Measurements from ENCODE around the gene RRP7A.
"Not testable (repeated sequence)": the region's sequence is repeated elsewhere in the genome, so short reads cannot be mapped to it uniquely, and the experiment has no call there.

Gene RRP7A

DNA sequence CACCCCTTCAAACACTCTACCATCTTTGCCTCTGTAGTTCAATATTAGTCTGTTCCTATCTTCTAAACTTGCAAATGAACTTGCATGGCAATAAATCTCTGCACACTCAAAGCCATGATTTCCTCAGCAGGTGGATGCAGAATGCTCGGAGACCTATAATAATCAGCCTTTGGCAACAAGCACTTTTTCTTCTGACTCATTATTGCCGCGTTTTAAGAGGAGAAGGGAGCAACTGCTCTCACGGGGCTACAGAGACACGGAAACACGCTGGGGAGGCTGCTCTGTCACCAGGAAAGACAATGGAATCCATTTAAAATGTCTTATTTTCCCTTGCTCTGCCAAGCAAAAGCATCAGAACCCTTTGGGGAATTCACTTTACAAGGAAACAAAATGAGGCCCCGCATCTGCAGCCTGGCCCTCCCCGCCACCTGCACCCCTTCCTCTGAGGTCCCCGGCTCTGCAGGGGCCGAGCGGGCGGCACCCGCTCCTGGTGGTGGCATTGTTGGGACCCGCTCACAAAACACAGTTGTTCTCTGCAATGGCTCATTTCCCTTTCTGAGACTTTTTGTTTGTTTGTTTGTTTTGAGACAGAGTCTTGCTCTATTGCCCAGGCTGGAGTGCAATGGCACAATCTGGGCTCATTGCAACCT, 15.6 kb upstream of the RRP7A start:
- DNase-seq, result not testable (repeated sequence)

DNA sequence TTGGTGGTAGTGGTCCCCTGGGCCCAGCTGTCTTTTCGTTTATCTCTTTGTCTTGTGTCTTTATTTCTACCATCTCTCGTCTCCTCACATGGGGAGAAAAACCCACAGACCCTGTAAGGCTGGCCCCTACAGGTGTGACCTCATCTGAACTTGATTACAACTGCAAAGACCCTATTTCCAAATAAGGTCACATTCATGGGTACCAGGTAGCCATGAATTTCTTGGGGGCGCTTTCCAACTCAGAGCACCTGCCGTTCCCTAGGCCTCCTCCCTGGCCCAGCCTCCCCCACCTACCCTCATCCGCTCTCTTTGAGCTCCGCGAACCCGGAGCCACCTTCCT, 14.0 kb upstream of the RRP7A start:
- DNase-seq, result no peak

DNA sequence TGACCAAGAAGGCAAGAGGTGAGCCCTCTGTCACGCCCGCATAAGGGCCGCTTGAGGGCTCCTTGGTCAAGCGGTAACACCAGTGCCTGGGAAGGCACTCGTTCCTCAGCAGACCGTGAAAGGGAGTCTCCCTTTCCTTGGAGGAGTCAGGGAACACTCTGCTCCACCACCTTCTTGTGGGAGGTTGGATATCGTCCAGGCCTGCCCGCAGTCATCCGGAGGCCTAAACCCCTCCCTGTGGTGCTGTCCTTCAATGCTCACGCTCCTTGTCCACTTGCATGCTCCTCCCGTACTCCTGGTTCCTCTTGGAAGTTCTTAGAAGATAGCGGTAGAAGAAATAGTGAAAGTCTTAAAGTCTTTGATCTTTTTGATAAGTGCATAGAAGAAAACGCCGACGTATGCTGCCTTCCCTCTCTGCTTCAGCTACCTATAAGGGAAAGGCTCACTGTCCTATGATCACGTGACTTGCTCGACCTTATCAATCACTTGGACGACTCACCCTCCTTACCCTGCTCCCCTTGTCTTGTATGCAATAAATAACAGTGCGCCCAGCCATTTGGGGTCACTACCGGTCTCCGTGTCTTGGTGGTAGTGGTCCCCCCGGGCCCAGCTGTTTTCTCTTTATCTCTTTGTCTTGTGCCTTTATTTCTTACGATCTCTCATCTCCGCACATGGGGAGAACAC, 11.9 kb upstream of the RRP7A start:
- not testable (repeated sequence) for DNase-seq

DNA sequence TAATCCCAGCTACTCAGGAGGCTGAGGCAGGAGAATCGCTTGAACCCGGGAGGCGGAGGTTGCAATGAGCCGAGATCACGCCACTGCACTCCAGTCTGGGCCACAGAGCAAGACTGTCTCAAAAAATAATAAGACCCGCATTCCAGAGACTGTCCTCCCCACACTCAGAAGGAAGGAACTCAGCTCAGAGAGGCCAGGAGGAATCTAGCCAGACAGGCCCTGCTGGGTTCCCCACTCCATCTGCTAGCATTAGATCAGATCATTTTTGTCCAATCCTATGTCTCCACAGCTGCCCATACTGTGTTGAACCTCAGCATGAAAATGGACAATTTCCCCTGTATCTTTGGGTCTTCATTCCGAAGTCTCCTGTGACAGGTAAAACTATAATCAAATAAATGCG, 9.8 kb upstream of the RRP7A start:
- not testable (repeated sequence) for DNase-seq

DNA sequence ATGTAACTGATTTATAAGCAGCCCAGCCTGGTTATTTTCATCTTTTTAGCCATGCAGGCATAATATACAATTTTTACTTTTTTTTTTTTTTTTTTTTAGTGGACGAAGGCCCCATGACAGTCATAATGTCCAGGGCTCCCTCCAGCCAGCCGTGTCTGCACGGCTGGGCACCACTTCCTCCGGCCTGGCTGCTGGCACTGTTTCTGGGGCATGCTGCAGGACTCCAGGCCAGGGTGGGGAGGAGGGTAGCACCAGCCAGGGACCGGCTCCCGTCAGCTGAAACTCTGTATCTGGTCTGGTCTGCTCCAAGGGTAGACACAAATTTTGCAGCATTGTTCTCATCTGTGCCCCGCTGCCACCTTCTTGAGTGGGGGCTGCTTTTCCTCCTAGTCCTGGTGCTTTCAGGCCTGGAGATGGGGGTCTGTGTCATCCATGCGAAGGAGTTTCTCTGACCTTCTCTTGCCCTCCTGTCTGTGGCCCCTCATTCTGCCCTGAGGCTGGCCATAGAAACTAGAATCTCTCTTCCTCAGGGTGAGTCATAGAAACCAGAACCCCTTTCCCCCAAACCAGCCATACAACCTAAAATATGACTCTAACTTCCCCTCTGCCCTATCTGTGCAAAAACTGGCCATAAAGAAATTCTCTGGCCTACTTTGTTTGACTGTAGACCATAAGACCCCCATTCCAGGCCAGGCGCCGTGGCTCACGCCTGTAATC, 9.2 kb upstream of the RRP7A start:
- DNase-seq, result no peak

DNA sequence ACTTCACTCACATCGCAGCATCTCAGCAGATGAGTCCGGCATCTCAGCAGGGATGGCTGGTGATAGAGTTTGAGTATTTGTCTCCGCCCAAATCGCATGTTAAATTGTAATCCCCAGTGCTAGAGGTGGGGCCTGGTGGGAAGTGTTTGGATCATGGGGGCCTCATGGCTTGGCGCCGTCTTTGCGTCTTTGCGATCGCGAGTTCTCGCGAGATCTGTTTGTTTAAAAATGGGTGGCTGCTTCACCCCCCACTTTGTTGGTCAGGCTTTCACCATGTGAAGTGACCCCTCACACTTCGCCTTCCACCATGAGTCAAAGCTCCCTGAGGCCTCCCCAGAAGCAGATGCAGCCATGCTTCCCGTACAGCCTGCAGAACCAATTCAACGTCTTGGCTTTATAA, 3.0 kb upstream of the RRP7A start:
- no peak for DNase-seq

DNA sequence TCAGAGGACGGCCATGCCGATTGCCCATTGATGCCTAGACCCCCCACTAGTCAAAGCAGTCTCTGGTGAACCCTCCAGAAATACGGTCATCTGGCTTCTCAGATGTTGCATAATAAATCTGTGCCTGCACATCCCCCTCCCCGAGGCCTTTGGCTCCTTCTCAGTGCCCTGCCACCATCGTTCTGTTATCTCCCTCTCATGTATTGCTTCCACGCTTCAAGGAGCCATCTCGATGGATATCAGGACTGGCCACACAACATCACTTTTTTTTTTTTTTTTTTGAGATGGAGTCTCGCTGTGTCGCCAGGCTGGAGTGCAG, 1.6 kb upstream of the RRP7A start:
- no peak for DNase-seq

DNA sequence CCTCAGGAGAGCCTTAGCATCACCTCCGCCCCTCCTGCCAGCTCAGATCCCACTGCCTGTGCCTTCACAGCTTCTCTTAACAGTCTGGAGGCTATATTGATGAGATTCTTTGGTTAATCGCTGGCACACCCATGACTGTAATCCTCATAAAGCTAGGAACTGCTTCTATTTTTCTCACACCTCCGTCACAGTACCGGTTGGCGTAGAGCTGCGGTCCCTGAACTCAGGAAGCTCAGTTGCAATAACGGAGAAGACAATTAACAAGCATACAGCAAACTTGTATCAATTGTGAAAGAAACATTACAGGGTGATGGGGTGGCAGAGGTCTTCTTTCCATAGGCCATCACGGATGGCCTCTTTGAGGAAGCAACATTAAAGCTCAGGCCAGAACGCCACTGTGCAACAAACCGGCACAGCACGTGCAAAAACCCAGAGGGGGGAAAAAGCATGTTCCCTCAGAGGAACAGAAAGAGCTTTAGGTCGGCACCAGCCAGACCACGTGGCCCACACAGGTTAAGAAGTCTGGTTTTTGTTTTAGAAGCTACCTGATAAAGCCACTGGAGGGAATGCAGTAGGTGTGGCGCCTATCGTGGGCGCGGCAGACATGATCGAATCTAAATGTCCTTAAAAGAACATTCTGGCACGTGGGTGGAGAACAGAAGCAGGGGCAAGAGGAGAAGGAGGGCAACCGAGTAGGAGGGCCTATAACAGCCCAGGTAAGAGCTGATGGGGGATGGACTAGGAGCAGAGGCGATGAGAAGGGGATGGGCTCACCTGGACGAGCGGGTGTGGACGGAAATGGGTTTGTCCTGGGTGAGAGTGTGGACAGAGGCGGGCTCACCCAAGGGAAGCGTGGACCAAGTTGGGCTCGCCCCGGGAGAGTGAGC, 715 bp downstream of the RRP7A start:
- DNase-seq, result not testable (repeated sequence)

DNA sequence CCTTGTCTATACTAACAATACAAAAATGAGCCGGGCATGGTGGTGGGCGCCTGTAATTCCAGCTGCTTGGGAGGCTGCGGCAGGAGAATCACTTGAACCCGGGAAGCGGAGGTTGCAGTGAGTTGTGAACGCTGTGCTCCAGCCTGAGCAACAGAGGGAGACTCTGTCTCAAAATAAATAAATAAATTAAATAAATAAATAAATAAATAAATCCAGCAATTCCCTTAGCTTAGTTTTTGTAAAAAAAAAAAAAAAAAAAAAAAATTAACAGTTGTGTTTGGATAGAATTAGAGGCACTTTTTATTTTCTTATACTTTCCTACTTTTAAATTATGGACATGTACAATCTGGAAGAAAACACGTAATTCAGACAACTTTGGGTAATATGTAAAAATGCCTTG, 2.5 kb downstream of the RRP7A start:
- not testable (repeated sequence) for DNase-seq

DNA sequence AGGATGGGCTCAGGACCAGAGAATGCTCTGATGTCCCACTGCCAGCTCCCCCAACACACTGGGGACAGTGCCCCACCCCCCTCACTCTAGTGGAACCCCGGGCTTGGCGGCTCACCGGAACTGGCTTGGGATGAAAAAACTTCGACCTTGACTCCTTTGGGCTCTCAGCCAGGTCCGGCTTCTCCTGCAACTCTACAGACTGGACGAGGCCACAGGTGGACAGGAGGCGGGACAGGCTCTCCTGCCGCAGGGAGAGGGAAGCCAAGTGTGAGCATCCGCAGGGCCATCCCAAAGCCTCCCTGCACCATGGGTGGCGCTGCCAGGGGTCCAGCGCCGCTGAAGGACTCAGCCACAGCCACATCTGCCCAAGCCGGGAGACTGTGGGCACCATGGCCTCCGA, 3.7 kb downstream of the RRP7A start:
- DNase-seq, result no peak

DNA sequence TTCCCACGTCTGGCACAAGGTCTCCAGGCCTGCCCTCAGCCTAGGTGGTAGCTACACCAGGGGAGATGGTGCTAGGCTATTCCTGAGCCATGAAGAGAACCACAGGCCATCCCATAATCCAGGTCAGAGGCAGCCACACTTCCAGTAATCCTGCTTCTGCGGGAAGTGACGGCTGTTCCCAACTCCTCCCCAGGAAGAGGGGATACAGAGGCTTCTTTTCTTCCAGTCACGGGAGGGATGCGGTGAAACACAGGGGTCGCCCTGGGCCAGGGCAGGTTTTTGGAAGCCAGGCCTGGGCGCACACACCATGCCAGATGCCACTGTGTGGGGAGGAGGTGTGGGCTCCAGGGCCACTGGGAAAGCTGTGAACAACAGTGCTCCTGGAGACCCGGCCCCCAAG, 4.3 kb downstream of the RRP7A start:
- not testable (repeated sequence) for DNase-seq

DNA sequence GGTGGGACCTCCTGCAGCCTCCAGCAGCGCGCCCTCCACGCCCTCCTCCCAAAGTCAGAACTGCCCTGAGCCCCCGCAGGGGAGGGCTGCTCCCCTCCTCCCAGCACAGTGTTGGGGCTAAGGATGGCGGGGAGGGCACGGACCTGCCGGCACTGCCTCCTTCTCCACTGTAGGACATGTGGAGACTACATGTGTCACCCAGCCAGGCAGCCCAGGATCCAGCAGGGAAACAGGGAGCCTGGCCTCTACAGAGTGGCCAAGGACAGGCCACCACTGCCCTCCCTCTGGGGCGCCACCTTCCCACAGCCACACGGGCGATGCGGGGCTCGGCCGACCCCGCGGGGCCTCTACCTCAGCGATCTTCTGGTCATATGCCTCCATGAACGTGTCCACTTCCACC, 5.3 kb downstream of the RRP7A start:
- DNase-seq, result not testable (repeated sequence)

DNA sequence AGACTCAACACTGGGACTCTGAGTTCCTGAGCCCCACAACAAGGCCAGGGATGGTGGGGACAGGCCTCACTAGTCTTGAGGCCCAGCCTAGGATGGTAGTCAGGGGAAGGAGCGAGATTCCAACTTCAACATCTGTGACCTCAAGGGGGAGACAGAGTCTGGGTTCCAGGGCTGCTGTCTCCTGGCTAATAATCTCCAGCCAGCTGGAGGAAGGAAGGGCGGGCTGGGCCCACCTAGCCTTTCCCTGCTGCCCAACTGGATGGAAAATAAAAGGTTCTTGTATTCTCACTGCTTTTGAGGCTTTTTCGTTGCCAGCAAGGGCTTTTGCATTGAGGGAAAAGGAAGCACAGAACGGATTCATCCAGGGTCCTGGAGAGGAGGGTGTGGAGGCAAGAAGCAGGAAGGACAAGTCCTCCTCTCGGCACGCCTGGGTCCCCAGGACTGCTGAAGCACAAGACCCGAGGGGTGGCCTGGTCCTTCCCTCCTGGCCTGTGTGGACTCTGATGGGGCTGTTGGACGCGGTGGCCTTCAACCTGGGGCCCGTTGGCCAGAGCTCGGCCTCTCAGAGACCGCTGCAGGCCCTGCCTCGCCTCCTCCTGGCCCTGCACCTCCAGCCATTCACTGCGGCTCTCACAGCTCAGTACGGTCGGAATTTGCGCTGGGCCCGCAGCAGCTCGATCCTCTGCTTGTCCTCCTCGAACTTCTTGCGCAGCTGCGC, 7.2 kb downstream of the RRP7A start:
- DNase-seq, result not testable (repeated sequence)

DNA sequence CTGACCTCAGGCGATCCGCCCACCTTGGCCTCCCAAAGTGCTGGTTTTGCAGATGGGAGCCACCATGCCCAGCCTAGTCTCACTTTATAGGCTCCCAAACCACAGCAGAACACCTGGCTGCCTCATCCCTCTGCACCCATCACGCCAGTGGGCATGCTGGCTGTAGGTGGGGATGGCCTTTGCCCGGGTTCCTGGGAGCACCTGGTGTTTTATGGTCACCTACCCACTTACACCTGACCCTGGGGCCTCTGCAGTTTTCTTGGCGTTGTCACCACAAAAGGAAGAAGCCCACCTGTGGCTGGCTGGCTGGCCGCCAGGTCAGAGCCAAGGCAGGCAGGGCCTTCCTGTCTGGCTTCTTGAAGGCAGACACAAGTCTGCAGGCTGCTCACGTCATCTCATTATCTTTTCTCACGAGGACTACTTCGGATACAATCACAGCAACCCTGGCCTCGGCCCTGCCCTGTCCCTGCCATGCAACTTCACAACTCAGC, 8.2 kb downstream of the RRP7A start:
- no peak for DNase-seq

DNA sequence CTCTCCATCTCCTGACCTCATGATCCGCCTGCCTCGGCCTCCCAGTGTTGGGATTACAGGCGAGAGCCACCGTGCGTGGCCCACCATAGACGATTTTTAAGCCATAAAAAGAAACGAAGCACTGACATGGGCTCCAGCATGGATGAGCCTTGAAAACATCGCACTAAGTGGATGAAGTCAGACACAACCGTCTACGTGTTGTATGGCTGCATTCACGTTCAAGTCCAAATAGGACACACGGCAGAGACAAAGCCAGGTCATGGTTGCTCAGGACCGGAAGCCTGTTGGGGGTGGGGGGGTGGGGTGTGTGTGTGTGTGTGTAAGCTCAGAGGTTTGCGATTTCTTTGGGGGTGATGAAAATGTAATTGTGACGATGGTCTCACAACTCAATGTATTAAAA, 10.0 kb downstream of the RRP7A start:
- no peak for DNase-seq

DNA sequence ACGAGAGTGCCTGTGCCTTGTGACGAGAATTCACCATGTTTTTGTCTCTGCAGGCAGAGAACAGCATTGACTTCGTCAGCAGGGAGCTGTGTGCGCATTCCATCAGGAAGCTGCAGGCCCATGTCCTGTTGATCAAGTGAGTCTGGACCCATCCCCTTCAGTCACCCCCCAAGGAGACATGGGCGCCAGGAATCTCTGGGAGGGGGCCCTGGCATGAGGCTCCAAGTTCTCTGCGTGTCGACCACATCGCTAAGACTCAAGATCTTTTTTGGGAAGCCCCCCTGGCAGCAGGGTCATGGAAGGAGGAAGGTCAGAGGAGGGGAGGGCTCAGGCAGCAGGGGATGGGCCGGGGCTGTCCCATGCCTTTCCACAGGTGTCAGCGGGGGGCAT, 10.6 kb downstream of the RRP7A start:
- DNase-seq, result not testable (repeated sequence)

DNA sequence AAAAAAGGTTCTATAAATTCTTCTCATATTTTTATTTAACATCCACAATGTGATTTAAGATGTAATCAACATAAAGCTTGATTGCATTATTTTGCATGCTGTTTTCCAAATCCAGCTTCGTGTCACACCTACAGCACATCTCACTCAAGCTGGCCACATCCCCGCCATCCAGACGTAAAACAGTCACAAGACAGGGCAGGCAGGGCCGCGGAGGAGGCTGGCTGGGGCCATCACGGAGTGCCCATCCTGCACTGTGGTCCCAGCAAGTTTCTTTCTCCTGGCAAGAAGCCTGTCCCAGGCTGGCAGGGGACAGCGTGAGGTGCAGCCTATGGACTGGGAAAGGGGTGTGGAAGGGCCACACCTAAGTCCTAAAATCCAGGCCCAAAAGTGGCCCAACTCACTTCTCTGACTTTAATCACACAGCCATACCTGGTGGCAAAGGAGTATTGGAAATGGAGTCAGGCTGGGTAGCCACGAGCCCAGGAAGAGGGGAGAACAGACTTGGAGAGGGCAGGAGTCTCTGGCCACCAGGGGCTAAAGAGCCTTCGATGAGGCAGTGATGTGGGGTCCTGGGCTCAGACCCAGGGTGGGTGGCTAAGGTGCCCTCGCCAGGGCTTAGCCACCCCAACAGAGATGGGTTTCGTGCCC, 11.1 kb downstream of the RRP7A start:
- DNase-seq, result not testable (repeated sequence)

DNA sequence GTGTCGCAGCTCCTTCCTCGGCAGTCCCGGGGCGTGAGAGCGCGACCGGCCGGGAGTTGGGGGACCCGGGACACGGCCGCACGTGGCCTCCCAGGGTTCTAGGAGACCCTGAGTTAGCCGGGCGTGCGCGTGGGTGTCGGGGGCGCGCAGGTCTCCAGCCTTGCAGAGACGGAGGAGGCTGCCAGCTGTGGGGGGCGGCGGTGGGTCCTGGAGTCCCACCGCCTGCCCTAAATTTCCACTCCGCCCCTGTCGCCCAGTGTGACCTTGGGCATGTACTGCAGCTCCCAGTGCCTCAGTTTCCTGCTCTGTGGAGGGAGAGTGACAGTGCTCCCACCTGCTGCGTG, 18.8 kb downstream of the RRP7A start:
- DNase-seq, result no peak

DNA sequence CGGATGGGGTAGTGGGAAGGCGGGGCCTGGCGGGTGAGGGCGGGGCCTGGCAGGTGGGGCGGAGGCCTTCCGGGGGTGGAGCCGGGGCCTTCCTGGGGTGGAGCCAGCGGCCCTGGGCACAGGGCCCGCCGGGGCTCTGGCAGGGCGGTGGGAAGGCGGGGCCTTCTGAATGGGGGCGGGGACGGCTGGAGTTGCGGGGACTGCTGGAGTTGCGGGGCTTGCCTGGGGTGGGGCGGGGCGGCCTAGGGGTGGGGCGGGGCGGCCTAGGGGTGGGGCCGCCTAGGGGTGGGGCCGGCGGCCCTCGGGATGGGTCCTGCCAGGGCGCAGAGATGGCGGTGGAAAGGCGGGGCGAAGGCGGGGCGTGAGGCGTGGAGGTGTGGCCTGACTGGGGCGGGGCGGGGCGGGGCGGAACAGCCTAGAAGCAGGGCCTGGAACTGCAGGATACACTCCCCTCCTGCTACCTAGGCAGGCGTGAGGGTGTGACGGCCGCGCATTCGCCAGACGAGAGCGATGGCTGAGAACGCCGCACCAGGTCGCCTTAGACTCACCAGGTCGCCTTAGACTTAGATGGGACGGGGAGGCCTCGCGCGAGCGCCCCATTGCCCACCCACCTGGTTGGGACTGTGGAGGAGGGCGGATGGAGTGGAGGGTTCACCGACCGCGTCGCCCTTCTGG, 19.3 kb downstream of the RRP7A start:
- no peak for DNase-seq

DNA sequence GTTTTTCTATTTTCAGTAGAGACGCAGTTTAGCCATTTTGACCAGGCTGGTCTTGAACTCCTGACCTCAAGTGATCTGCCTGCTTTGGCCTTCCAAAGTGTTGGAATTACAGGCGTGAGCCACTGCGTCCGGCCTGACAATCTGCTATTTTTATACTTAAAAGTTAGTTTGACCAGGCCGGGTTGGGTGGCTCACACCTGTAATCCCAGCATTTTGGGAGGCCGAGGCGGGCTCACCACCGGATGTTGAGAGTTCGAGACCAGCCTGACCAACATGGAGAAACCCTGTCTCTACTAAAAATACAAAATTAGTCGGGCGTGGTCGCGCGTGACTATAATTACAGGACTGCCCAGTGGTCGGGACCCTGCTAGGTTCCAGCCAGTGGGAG, 19.8 kb downstream of the RRP7A start:
- not testable (repeated sequence) for DNase-seq

DNA sequence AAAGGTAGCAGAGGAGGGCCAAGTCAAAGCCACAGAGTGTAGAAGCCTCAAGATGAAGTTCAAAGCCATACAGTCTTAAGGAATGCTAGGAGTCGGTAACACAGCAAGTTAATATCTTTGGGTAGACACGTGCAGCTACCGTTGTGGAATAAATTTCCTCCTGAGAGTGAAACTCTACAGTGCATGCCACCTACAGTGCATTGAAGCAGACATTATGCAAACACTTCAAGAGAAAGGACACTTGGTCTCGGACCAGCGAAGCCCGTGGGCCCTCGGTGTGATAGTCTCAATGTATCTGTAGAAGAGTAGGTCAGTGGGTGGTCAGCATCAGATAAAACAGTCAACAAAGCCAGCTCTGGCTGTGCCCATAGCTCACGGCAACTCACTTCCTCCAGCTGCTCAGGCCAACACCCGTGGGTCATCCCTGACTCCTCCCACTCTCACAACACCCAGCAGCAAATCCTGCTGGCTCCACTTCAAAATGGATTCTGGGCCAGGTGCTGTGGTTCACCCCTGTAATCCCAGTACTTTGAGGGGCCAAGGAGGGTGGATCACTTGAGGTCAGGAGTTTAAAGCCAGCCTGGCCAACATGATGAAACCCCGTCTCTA, 24.0 kb downstream of the RRP7A start:
- not testable (repeated sequence) for DNase-seq
